H1 (cell line): ENCODE data around the gene PMP22.
"Not testable (repeated sequence)": the region's sequence is repeated elsewhere in the genome, so short reads cannot be mapped to it uniquely, and the experiment has no call there.

Experiments used
- CHD1 ChIP-seq: IDR thresholded peaks from 2 replicates; pipeline ENCODE4 v1.6.1; 2012; ENCODE audit warnings: low read depth, low read length, improper control_type of control experiment
- CTBP2 ChIP-seq: IDR thresholded peaks from 2 replicates; pipeline ENCODE4 v1.7.0; 2011; ENCODE audit warnings: borderline replicate concordance, mild to moderate bottlenecking, moderate library complexity, mixed read lengths, low read length; ENCODE audit not compliant: insufficient read depth, insufficient read length
- CTCF ChIP-seq, 3 experiments: IDR thresholded peaks; 1 replicate in 2 of 3; 2 replicates in 1 of 3; pipeline versions ENCODE4 v1.5.1 to v1.6.1; 2011; ENCODE audit warnings: low read length in 3 of 3, mild to moderate bottlenecking in 3 of 3, inconsistent platforms in 2 of 3, low read depth in 1 of 3, moderate library complexity in 1 of 3; ENCODE audit not compliant: insufficient read depth in 1 of 3; ENCODE audit errors: control extremely low read depth in 1 of 3
- TBP ChIP-seq: IDR thresholded peaks from 2 replicates; pipeline ENCODE4 v1.6.1; 2011; ENCODE audit warnings: low read depth, low read length, improper control_type of control experiment
- ZNF274 ChIP-seq: IDR thresholded peaks from 2 replicates; pipeline ENCODE4 v1.7.0; 2012; ENCODE audit warnings: low read length, borderline replicate concordance; ENCODE audit errors: extremely low read depth

DNA sequence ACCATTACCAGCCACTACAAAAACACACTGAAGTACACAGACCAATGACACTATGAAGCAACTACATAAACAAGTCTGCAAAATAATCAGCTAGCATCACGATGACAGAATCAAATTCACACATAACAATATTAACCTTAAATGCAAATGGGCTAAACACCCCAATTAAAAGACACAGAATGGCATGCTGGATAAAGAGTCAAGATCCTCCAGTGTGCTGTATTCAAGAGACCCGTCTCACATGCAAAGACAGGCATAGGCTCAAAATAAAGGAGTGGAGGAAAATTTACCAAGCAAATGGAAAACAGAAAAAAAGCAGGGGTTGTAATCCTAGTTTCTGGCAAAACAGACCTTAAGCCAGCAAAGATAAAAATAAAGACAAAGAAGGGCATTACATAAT lies 64.6 kb downstream of the PMP22 start:
- TF ChIP-seq CTCF (IDR thresholded peaks at IDR 0.05; ENCODE audit: control extremely low read depth in 1 of 3, insufficient read depth in 1 of 3, low read depth in 1 of 3, low read length in 3 of 3); TBP; CHD1; ZNF274; CTBP2: not testable (repeated sequence)
